NCI-H460 (cell line): ENCODE results near the gene TTYH2. TPM values are rescaled to one million over a fixed set of nuclear protein-coding genes. Genes with fewer than 3 reads are reported as not detected.

Experiments
- DNase-seq: peaks from one replicate; pipeline ENCODE4 v3.0.0-alpha.2; 2016; ENCODE audit warnings: low read depth; ENCODE audit errors: extremely low read depth
- total RNA-seq: library from RNA; depleted of rRNA; stranded (reverse); fragments of >200 nt; shearing (Covaris generic); gene quantifications from 2 replicates; pipeline ENCODE4 v1.2.3, GENCODE V29; 2014

The TTYH2 gene
- total RNA-seq, 1 experiment from 2014 or later = 2.1 TPM

DNA sequence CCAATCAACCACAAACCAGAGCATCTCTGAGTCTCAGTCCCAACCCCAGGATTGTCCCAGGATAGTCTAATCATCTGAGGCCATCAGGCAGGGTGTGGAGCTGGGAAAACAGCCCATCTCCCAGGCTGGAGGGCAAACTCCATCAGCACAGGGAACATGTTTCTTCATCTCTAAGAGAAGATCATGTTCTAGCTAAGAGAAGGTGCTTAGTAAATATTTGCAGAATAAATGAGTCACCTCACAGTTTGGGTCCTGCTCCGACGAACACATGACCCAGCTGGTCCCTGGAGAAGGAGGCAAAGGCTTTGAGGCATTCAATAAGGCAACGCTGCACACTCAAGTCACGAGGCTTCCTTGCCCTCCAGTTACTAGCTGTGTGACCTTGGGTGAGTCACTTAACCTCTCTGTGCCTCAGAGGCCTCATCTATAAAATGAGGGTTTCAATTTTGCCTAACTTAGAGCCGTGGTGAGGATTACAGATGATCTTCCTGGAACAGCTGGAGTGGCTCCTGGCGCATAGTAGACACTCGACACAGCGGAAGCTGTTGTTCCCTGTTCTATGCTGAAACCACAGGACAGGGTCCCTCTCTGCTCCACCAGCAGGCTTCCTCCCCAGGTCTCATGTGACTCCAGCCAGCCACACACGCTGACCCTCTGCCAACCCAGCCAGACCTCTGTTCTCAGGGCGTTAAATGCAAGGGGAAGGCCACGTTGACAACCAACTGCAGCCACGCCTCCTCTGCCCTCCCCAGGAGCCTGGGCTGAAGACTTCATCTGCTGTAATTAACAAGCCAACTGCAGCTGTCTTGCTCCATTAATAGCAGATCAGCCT is 20.2 kb upstream of the TTYH2 start:
- no peak for DNase-seq

- no peak for DNase-seq
These were observed 18.7 kb upstream of the TTYH2 start for GRCh38 chr17:74194682-74195081.

DNA sequence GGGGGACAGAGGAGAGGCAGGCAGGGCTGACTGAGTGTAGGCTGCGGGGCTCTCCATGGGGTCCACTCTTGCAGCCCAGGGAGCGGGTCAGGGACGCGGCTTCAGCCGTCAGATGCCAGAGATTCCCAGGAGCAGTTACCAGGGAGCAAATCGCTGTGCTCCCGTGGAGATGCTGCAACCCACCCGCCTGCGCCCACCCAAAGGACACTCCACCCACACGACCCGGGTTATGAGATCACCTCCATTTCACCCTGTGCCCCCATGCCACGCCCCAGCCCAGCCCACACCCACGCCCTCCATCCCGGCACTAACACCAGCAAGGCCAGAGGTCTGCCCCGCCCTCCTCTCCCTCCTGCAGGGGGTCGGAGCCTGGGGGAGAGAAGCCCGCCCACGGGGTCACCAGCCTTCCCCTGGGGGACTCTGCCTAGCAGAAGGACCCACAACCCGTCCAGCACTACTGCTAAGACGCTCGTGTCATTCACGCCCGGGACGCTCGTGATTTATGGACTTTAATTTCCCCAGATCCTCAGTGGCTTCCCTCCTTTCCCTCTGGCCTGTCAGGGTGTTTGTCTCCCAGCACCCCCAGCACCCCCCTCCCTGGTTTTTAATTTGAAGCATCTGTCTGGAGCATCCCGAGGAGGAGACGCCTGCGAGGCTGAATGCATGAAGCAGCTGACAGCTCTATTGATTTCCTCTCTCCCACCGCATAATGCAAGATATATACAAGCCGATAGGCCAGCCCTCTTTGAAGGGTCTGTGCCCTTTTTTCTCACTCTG is 16.6 kb upstream of the TTYH2 start:
- no peak for DNase-seq

DNA sequence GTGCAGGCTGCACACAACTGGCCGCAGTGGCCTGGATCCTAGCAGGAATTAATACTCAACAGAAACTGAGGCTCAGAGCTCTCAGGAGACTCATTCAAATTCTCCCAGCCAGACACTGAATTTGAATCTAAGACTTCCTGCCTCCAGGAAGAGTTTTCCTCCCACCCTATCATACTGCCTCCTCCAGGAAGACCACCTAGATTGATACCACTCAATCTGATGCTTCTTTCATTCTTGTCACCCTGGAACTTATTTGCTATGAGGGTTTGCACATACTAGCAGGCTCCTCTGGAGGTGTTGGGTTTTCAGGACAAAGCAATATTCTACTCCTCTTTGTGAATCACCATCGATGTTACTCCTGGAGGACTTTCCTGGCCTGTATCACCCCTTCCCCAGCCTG is 15.6 kb upstream of the TTYH2 start:
- DNase-seq = no peak

GRCh38 chr17:74198694-74199093 is 14.7 kb upstream of the TTYH2 start:
- DNase-seq = no peak

GRCh38 chr17:74199306-74200092 is 13.9 kb upstream of the TTYH2 start:
- DNase-seq = peak; percentile 47

DNA sequence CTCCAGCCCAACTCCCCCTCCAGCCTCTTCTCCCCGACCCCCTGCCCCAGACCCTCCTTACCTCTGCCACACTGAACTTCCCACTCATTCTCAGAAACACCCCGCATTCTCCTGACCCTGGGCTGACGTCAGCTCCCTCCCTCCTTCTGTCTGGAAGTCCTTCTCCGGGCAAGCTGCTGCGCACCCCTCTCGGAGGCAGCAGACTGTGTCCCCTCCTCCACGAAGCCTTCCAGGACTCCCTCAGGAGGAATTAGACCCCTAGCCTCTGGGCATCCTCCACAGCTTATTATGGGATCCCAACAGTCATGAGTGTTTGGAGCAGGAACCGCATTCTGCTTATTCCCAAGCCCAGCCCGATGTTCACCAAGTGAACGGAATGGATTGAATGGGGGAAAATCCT is 13.3 kb upstream of the TTYH2 start:
- DNase-seq = no peak

DNA sequence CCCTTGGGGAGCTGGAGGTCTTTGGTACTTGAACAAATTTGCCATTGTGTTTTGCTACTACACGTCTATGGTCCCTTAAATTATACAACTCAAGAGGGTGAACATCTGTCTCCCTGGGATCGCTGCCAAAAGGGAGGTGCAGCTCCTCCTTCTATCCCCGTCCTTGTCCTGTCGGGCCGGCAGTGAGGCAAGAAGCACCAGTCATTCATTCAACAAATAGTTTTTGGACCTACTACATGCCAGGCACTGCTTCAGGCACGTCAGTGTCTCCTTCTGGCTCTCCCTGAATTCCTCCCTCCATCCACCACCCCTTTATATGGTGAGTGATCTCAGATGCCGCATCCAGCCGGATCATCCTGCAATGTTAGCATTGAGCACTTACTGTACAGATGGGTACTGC is 12.1 kb upstream of the TTYH2 start:
- no peak for DNase-seq

GRCh38 chr17:74201948-74202347 is 11.4 kb upstream of the TTYH2 start:
- DNase-seq = no peak

- no peak for DNase-seq
These were observed 10.4 kb upstream of the TTYH2 start for GRCh38 chr17:74202938-74203337.

GRCh38 chr17:74203439-74204240 is 9.7 kb upstream of the TTYH2 start, which contains the start of gene RPL38:
TSS of gene RPL38 (plus strand) at chr17:74203678. CDS start at chr17:74203956, 278 bp downstream.
- DNase-seq = peak; percentile 98

- no peak for DNase-seq
These were observed 8.9 kb upstream of the TTYH2 start for GRCh38 chr17:74204474-74204873.

DNA sequence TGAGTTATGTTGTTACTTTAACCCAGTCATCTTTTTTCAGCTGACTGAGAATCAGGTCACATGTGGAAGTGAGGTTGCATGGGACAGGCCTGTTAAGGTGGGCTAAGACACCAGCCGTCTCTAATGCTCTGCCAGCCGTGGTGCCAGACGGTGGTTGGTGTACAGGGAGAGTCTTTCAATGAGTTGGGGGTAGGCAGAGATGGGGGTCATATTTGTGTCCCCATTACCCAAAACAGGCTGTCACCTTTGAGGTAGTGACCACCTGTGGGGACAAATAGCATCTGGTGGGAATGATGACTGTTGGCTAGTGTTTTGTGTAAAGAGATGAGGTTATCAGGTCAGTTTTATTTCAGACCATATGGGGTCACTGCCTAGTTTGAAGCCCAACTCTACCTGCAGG is 8.1 kb upstream of the TTYH2 start:
- no peak for DNase-seq

DNA sequence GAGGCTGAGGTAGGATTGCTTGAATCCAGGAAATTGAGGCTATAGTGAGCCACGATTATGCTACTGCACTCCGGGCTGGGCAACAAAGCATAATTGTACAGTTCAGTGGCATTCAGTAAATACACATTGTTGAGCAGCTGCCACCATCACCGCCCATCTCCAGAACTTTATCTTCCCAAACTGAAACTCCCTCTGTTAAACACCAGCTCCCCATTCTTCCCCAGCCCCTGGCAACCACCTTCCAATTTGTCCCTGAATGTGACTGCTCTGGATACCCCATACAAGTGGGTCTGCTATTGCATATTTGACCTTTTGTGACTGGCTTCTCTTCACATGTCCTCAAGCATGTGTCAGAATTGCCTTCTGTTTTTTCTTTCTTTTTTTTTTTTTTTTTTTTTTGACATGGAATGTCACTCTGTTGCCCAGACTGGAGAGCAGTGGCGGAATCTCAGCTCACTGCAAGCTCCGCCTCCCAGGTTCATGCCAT is 7.0 kb upstream of the TTYH2 start:
- no peak for DNase-seq

DNA sequence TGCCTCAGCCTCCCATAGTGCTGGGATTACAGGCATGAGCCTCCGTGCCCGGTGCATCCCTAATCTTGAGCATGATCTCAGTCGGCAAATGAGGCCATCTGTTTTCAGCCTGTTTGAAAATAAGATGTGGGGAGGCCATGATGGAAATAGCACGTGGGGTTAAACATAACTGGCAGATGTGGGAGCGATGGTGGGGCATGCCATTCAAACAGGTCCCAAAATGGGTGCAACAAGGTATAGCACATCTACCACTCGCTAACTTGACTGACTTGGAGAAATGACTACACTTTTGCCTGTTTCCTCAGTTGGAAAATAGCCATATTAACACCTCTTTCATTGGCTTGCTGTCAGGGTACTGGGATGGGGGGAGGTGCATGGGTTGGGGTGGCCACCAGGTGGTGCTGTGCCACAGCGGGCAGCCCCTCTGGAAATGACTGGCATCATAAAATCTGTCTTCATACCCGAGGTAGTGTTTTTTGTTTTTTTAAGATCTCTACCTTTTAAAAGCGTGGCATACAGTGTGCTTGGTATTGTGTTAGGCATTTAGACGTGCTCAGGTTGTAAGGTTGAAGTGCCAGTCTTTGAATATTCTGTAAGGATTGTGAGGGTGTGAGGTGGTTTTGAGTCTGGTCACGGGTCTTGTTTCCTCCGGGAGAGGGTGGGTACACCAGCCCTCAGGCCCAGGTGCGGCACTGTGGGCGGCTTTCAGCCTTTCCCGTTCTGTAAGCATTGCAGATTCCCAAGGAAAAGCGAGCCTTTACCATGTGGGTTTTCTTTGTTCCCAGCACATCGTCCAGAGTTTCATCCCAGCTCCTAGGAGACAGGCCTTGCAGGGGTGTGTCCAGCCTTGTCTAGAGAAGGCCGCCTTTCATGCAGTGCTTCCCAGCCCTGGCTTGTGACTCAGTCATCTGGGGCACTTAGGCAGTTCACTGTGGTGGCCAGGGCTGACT is 2.9 kb upstream of the TTYH2 start:
- peak; percentile 68 for DNase-seq

- DNase-seq = no peak
These were observed 2.0 kb upstream of the TTYH2 start for GRCh38 chr17:74211141-74211911.

- DNase-seq = no peak
These were observed 1.5 kb upstream of the TTYH2 start for GRCh38 chr17:74211912-74212208.

DNA sequence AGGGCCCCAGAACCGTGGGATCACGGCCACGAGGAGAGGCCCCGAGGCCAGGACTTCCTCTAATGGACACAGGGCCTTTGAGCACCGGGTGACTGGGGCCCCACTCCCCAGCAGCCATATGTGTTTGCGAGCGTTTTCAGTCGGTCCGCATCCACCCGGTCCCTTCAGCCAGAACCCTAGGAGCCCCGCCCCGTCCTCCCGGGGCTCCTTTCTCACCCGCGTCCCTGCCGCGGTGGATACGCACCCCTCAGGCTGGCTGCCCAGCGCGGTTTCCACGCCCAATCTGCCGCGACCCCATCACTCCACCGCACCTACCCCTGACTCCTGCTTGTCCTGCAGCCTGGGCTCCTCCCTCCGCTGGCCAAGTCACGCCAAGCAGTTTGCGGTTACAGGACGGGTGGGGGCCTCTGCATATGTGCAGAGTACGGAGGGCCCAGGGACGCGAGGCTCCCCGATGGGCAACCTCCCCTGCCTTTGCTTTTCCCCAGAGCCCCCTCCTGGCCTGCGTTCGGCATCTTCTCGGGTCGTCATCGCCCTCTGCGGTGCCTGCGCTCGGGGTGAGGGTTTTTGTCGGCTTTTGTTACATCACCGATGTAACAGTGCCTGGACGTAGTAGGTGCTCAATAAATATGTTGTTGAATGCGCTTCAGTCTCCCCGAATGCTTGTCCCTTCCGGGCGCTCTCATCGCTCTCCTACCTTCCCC is 1.0 kb upstream of the TTYH2 start:
- no peak for DNase-seq
